GM19328 (cell line): Measurements from ENCODE around the gene GKN1.

ENCODE experiments used
- ATAC-seq: cut with Tn5 transposase; IDR thresholded peaks from one replicate; pipeline ENCODE4 v1.9.1; 2021; ENCODE audit warnings: mild to moderate bottlenecking, moderate library complexity; ENCODE audit not compliant: unreplicated experiment

Gene GKN1

GRCh38 chr2:68959001-68959400, 15.4 kb upstream of the GKN1 start:
- ATAC-seq = no peak

GRCh38 chr2:68961380-68961779, 13.1 kb upstream of the GKN1 start:
- ATAC-seq = no peak

- no peak for ATAC-seq
Observed at GRCh38 chr2:68964282-68964681, 10.2 kb upstream of the GKN1 start.

GRCh38 chr2:68968221-68968620, 6.2 kb upstream of the GKN1 start:
- no peak for ATAC-seq

GRCh38 chr2:68969736-68970490, 4.5 kb upstream of the GKN1 start:
- no peak for ATAC-seq

GRCh38 chr2:68970566-68971265, 3.7 kb upstream of the GKN1 start:
- ATAC-seq = no peak

- no peak for ATAC-seq
Observed at GRCh38 chr2:68971591-68972231, 2.7 kb upstream of the GKN1 start.

- ATAC-seq = no peak
Observed at GRCh38 chr2:68974946-68975665, 670 bp downstream of the GKN1 start.

- ATAC-seq = no peak
Observed at GRCh38 chr2:68975844-68976243, 1.4 kb downstream of the GKN1 start.

GRCh38 chr2:68977453-68977852, 3.0 kb downstream of the GKN1 start:
- no peak for ATAC-seq

GRCh38 chr2:68978098-68978497, 3.7 kb downstream of the GKN1 start:
- ATAC-seq = no peak

- no peak for ATAC-seq
Observed at GRCh38 chr2:68980956-68981355, 6.5 kb downstream of the GKN1 start.

GRCh38 chr2:68987021-68987503, 12.6 kb downstream of the GKN1 start:
- ATAC-seq = no peak

- ATAC-seq = no peak
Observed at GRCh38 chr2:68989035-68989434, 14.6 kb downstream of the GKN1 start.

GRCh38 chr2:68992341-68992740, 17.9 kb downstream of the GKN1 start:
- no peak for ATAC-seq

GRCh38 chr2:68992933-68993332, 18.5 kb downstream of the GKN1 start:
- ATAC-seq = no peak

GRCh38 chr2:68993660-68994059, 19.2 kb downstream of the GKN1 start:
- ATAC-seq = no peak

- no peak for ATAC-seq
Observed at GRCh38 chr2:68994864-68995263, 20.4 kb downstream of the GKN1 start.

- no peak for ATAC-seq
Observed at GRCh38 chr2:68995916-68996315, 21.5 kb downstream of the GKN1 start.

GRCh38 chr2:68997401-68997800, 23.0 kb downstream of the GKN1 start:
- no peak for ATAC-seq

GRCh38 chr2:69001879-69002278, 27.4 kb downstream of the GKN1 start:
- no peak for ATAC-seq
